Fibroblast of lung (primary cell): Measurements from ENCODE around the gene NTRK3.

Source experiments
- EZH2 ChIP-seq: IDR thresholded peaks from 2 replicates; pipeline ENCODE4 v1.5.1; 2012; ENCODE audit warnings: low read length, control low read depth, mild to moderate bottlenecking; ENCODE audit errors: missing control alignments
- TF ChIP-seq, protein P1 (sequence below), 2 donors: IDR thresholded peaks in 1 of 2; conservative IDR thresholded peaks in 1 of 2; 1 replicate in 1 of 2; 2 replicates in 1 of 2; pipeline ENCODE4 v1.5.1; 2011 to 2012; ENCODE audit warnings: low read length in 2 of 2, control low read depth in 1 of 2, inconsistent platforms in 1 of 2, low read depth in 1 of 2, mild to moderate bottlenecking in 1 of 2

DNA sequence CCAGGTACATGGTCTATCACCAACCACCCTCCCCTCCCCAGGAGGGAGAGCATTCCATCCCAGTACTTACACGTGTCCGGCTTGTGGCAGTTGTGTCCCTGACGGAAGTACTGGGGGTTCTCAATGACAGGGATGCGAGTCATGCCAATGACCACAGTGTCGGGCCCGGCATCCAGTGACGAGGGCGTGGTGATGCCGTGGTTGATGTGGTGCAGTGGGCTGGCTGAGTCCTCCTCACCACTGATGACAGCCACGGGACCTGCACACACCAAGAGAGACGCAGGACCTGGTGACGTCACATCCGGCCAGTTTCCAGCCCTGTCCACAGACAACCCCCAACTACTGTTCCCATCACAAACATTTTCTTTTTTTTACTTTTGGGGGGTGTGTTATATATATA lies 223.8 kb downstream of the NTRK3 start:
- TF ChIP-seq, protein P1, sequence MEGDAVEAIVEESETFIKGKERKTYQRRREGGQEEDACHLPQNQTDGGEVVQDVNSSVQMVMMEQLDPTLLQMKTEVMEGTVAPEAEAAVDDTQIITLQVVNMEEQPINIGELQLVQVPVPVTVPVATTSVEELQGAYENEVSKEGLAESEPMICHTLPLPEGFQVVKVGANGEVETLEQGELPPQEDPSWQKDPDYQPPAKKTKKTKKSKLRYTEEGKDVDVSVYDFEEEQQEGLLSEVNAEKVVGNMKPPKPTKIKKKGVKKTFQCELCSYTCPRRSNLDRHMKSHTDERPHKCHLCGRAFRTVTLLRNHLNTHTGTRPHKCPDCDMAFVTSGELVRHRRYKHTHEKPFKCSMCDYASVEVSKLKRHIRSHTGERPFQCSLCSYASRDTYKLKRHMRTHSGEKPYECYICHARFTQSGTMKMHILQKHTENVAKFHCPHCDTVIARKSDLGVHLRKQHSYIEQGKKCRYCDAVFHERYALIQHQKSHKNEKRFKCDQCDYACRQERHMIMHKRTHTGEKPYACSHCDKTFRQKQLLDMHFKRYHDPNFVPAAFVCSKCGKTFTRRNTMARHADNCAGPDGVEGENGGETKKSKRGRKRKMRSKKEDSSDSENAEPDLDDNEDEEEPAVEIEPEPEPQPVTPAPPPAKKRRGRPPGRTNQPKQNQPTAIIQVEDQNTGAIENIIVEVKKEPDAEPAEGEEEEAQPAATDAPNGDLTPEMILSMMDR (conservative IDR thresholded peaks at IDR 0.05 in 1 of 2, IDR thresholded peaks at IDR 0.05 in 1 of 2; ENCODE audit: low read depth in 1 of 2, low read length in 2 of 2): no peak
- TF ChIP-seq EZH2: no peak
